Measurements from ENCODE around the gene SOX6. TPM values are rescaled to one million over a fixed set of nuclear protein-coding genes. Genes with fewer than 3 reads are reported as not detected.
A peak's percentile ranks its signal among the peaks of the same experiment; 100 is the strongest.

Gene SOX6
- total and polyA plus RNA-seq, 4 donors, result under 0.01 to 11.8 (median 4.8) TPM

- H3K27ac ChIP-seq (ENCODE audit: low read depth in 1 of 2, low read length in 2 of 2), result no peak overlapping the region
- DNase-seq (peak in 1 of 2 donors; percentile 9), ATAC-seq (ENCODE audit: low FRiP score) (no peak)
- H3K4me1 ChIP-seq (ENCODE audit: control insufficient read depth in 1 of 2, insufficient read depth in 2 of 2, low read length in 2 of 2), result no peaks in the 10 kb centered on the region
- H3K36me3 ChIP-seq (ENCODE audit: control insufficient read depth in 1 of 2, insufficient read depth in 2 of 2, low read length in 1 of 2), result no peaks in the 10 kb centered on the region
- 83 to 97% methylated on average over 5 of the region's 5 CpGs for WGBS, 2 donors
- no peak overlapping the region for H3K4me3 ChIP-seq (ENCODE audit: low read length in 2 of 2)
- peaks cover 0 to 1% of the 10 kb centered on the region in 2 donors for H3K27me3 ChIP-seq (ENCODE audit: control insufficient read depth in 1 of 2, insufficient read depth in 2 of 2, low read length in 1 of 2)
- no peaks in the 10 kb centered on the region for H3K9me3 ChIP-seq (ENCODE audit: control insufficient read depth, low read length)
- intact Hi-C loops (cut with DNase I), result no loop called here
These were observed 219.5 kb downstream of the SOX6 start for GRCh38 chr11:16136792-16137390.

DNA sequence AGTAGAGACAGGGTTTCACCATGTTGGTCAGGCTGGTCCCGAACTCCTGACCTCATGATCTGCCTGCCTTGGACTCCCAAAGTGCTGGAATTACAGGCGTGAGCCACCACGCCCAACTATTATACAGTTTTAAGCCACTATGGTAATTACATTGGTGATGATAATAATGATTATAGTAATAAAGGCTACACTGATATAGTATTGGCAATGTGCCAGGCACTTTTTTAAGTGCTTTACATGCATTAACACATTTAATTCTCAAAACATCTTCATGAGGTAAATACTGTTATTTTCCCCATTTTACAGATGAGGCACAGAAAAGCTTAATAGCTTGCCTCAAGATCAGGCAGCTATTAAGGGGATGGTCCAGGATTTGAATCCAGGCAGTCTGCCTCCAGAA is 222.5 kb downstream of the SOX6 start:
- intact Hi-C loops (cut with DNase I), result no loop called here
- Histone ChIP-seq H3K4me1 (ENCODE audit: control insufficient read depth in 1 of 2, insufficient read depth in 2 of 2, low read length in 2 of 2) (no peaks in the 10 kb centered on the region), H3K36me3 (ENCODE audit: control insufficient read depth in 1 of 2, insufficient read depth in 2 of 2, low read length in 1 of 2) (no peaks in the 10 kb centered on the region), H3K9me3 (ENCODE audit: control insufficient read depth, low read length) (no peaks in the 10 kb centered on the region), H3K4me3 (ENCODE audit: low read length in 2 of 2) (no peak overlapping the region), H3K27me3 (ENCODE audit: control insufficient read depth in 1 of 2, insufficient read depth in 2 of 2, low read length in 1 of 2) (no peaks in the 10 kb centered on the region), H3K27ac (ENCODE audit: low read depth in 1 of 2, low read length in 2 of 2) (no peak overlapping the region)
- ATAC-seq (ENCODE audit: low FRiP score), result no peak
- no peak for DNase-seq
- 96 to 97% methylated on average over 3 of the region's 3 CpGs for WGBS, 2 donors

- Histone ChIP-seq H3K27me3 (ENCODE audit: control insufficient read depth in 1 of 2, insufficient read depth in 2 of 2, low read length in 1 of 2) (no peaks in the 10 kb centered on the region), H3K4me1 (ENCODE audit: control insufficient read depth in 1 of 2, insufficient read depth in 2 of 2, low read length in 2 of 2) (no peaks in the 10 kb centered on the region), H3K36me3 (ENCODE audit: control insufficient read depth in 1 of 2, insufficient read depth in 2 of 2, low read length in 1 of 2) (no peaks in the 10 kb centered on the region), H3K9me3 (ENCODE audit: control insufficient read depth, low read length) (no peaks in the 10 kb centered on the region), H3K27ac (ENCODE audit: low read depth in 1 of 2, low read length in 2 of 2) (no peak overlapping the region), H3K4me3 (ENCODE audit: low read length in 2 of 2) (no peak overlapping the region)
- no peak for ATAC-seq (ENCODE audit: low FRiP score)
- intact Hi-C loops (cut with DNase I), result no loop called here
- DNase-seq, result no peak
These were observed 228.6 kb downstream of the SOX6 start for GRCh38 chr11:16127732-16128131.

DNA sequence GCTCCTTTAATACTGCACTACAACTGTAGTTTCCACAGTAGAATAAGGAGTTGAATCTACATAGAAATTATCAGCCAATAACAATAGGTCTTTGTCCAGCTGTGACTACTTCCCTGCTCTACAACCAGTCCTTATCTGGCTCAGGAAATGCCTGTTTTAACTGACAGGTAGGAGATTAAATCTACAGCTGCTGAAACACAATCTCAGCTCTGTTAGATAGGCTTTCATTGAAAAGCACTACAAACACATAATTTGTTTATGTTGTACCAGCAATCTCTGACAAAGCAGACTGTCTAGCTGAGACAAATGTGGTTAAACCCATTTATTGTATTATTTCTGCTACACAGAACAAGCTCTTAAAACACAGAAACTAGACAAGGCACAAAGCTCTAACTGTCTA is 230.0 kb downstream of the SOX6 start:
- Histone ChIP-seq H3K27ac (ENCODE audit: low read depth in 1 of 2, low read length in 2 of 2) (no peak overlapping the region), H3K9me3 (ENCODE audit: control insufficient read depth, low read length) (no peaks in the 10 kb centered on the region), H3K4me3 (ENCODE audit: low read length in 2 of 2) (no peak overlapping the region), H3K4me1 (ENCODE audit: control insufficient read depth in 1 of 2, insufficient read depth in 2 of 2, low read length in 2 of 2) (no peaks in the 10 kb centered on the region), H3K36me3 (ENCODE audit: control insufficient read depth in 1 of 2, insufficient read depth in 2 of 2, low read length in 1 of 2) (no peaks in the 10 kb centered on the region), H3K27me3 (ENCODE audit: control insufficient read depth in 1 of 2, insufficient read depth in 2 of 2, low read length in 1 of 2) (no peaks in the 10 kb centered on the region)
- ATAC-seq (ENCODE audit: low FRiP score) (no peak), DNase-seq (no peak)
- intact Hi-C loops (cut with DNase I), result no loop called here

GRCh38 chr11:16125796-16126195 is 230.6 kb downstream of the SOX6 start:
- no peaks in the 10 kb centered on the region for H3K27me3 ChIP-seq (ENCODE audit: control insufficient read depth in 1 of 2, insufficient read depth in 2 of 2, low read length in 1 of 2)
- no peaks in the 10 kb centered on the region for H3K36me3 ChIP-seq (ENCODE audit: control insufficient read depth in 1 of 2, insufficient read depth in 2 of 2, low read length in 1 of 2)
- no peak overlapping the region for H3K27ac ChIP-seq (ENCODE audit: low read depth in 1 of 2, low read length in 2 of 2)
- H3K9me3 ChIP-seq (ENCODE audit: control insufficient read depth, low read length), result no peaks in the 10 kb centered on the region
- no peak overlapping the region for H3K4me3 ChIP-seq (ENCODE audit: low read length in 2 of 2)
- DNase-seq (no peak), ATAC-seq (ENCODE audit: low FRiP score) (no peak)
- intact Hi-C loops (cut with DNase I), result no loop called here
- no peaks in the 10 kb centered on the region for H3K4me1 ChIP-seq (ENCODE audit: control insufficient read depth in 1 of 2, insufficient read depth in 2 of 2, low read length in 2 of 2)

GRCh38 chr11:16124390-16124789 is 232.0 kb downstream of the SOX6 start:
- WGBS, 2 donors, result 78 to 81% methylated on average over 3 of the region's 3 CpGs
- DNase-seq, result no peak
- intact Hi-C loops (cut with DNase I), result no loop called here
- Histone ChIP-seq H3K36me3 (ENCODE audit: control insufficient read depth in 1 of 2, insufficient read depth in 2 of 2, low read length in 1 of 2) (no peaks in the 10 kb centered on the region), H3K4me3 (ENCODE audit: low read length in 2 of 2) (no peak overlapping the region), H3K27me3 (ENCODE audit: control insufficient read depth in 1 of 2, insufficient read depth in 2 of 2, low read length in 1 of 2) (no peaks in the 10 kb centered on the region), H3K27ac (ENCODE audit: low read depth in 1 of 2, low read length in 2 of 2) (no peak overlapping the region), H3K9me3 (ENCODE audit: control insufficient read depth, low read length) (no peaks in the 10 kb centered on the region), H3K4me1 (ENCODE audit: control insufficient read depth in 1 of 2, insufficient read depth in 2 of 2, low read length in 2 of 2) (no peaks in the 10 kb centered on the region)
- ATAC-seq (ENCODE audit: low FRiP score), result no peak

DNA sequence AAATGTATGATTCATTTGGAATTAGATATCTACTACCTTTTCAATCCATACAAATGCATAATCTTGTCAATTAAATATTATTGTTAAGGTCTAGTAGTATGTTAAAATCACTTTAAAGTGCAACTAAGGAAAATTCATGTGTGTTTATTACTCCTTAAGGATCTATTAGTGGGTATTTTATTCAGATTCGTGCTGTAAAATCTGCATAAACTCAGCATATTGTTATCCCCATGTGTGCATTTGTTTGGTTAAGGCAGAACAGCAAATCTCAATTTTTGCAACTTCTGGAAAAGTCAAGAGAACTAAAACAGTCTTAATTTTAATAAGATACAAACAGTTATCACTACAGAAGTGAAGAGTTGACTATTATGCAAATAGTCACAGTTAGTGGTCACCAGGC is 234.5 kb downstream of the SOX6 start:
- DNase-seq (no peak), ATAC-seq (ENCODE audit: low FRiP score) (no peak)
- WGBS, 2 donors, result 92% methylated on average over 1 of the region's 1 CpG
- Histone ChIP-seq H3K36me3 (ENCODE audit: control insufficient read depth in 1 of 2, insufficient read depth in 2 of 2, low read length in 1 of 2) (no peaks in the 10 kb centered on the region), H3K9me3 (ENCODE audit: control insufficient read depth, low read length) (no peaks in the 10 kb centered on the region), H3K27ac (ENCODE audit: low read depth in 1 of 2, low read length in 2 of 2) (no peak overlapping the region), H3K4me3 (ENCODE audit: low read length in 2 of 2) (no peak overlapping the region), H3K4me1 (ENCODE audit: control insufficient read depth in 1 of 2, insufficient read depth in 2 of 2, low read length in 2 of 2) (no peaks in the 10 kb centered on the region), H3K27me3 (ENCODE audit: control insufficient read depth in 1 of 2, insufficient read depth in 2 of 2, low read length in 1 of 2) (no peaks in the 10 kb centered on the region)
- intact Hi-C loops (cut with DNase I), result no loop called here

DNA sequence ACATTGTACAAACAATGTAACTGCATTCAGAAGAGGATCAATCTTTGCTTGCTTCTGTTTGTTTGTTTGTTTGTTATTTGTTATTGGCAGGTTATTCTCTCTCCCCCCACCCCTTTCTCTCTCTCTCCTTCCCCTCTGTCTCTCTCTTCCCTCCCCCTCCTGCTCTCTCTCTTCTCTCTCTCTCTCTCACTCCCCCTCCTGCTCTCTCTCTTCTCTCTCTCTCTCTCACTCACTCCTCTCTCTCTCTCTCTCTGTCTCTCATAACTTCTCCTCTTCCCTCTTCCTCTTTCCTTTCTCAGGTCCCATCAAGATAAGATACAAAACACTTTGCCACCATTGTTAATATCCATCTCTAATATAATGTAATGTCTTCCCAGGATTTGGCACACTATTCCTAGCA is 236.3 kb downstream of the SOX6 start:
- DNase-seq (no peak), ATAC-seq (ENCODE audit: low FRiP score) (no peak)
- Histone ChIP-seq H3K4me1 (ENCODE audit: control insufficient read depth in 1 of 2, insufficient read depth in 2 of 2, low read length in 2 of 2) (no peaks in the 10 kb centered on the region), H3K9me3 (ENCODE audit: control insufficient read depth, low read length) (no peaks in the 10 kb centered on the region), H3K27ac (ENCODE audit: low read depth in 1 of 2, low read length in 2 of 2) (no peak overlapping the region), H3K4me3 (ENCODE audit: low read length in 2 of 2) (no peak overlapping the region), H3K36me3 (ENCODE audit: control insufficient read depth in 1 of 2, insufficient read depth in 2 of 2, low read length in 1 of 2) (no peaks in the 10 kb centered on the region), H3K27me3 (ENCODE audit: control insufficient read depth in 1 of 2, insufficient read depth in 2 of 2, low read length in 1 of 2) (no peaks in the 10 kb centered on the region)
- intact Hi-C loops (cut with DNase I), result no loop called here

DNA sequence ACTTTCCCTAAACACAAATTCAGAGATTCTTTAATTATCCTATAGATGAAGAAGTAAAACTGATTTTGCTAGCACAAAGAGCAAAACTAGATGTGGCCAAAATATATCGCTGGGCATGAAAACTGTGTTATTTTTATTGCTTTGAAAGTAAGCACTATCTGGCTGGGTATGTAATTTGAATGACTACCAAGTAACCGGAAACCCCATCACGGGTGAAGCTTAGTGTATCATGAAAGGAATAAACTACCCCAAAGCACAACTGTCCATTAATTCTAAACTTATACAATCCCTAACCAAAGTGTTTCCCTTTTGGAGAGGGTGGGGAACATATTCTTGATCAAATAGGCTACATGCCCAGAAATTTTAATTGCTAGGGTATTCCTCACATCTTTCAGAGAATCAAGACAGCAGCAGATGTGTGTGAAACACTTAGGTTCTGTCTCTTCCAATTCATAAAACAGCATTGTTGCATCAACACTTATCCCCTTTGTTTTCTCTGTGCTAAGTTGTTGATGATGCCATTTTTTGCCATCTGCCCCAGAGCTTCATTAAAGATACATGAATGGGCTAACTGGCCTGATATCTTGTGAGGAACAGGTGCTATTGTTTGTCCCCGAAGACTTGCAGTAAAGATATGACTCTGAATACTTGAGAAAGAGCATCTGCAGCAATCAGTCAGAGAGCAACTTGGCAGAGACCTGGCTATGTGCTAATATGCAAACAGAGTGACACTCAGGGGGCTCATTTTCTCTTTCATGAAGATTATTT is 238.2 kb downstream of the SOX6 start:
- ATAC-seq (ENCODE audit: low FRiP score) (no peak), DNase-seq (no peak)
- no peaks in the 10 kb centered on the region for H3K27me3 ChIP-seq (ENCODE audit: control insufficient read depth in 1 of 2, insufficient read depth in 2 of 2, low read length in 1 of 2)
- H3K4me1 ChIP-seq (ENCODE audit: control insufficient read depth in 1 of 2, insufficient read depth in 2 of 2, low read length in 2 of 2), result no peaks in the 10 kb centered on the region
- 54 to 55% methylated on average over 4 of the region's 4 CpGs for WGBS, 2 donors
- no peak overlapping the region for H3K27ac ChIP-seq (ENCODE audit: low read depth in 1 of 2, low read length in 2 of 2)
- intact Hi-C loops (cut with DNase I), result no loop called here
- H3K4me3 ChIP-seq (ENCODE audit: low read length in 2 of 2), result no peak overlapping the region
- no peaks in the 10 kb centered on the region for H3K36me3 ChIP-seq (ENCODE audit: control insufficient read depth in 1 of 2, insufficient read depth in 2 of 2, low read length in 1 of 2)
- H3K9me3 ChIP-seq (ENCODE audit: control insufficient read depth, low read length), result no peaks in the 10 kb centered on the region
